GM18508 (cell line): ENCODE measurements around the gene POLK.
"Not testable (repeated sequence)": the region's sequence is repeated elsewhere in the genome, so short reads cannot be mapped to it uniquely, and the experiment has no call there.

ENCODE experiments used
- ATAC-seq: cut with Tn5 transposase; IDR thresholded peaks from one replicate; pipeline ENCODE4 v1.9.1; 2021; ENCODE audit warnings: moderate number of reproducible peaks; ENCODE audit not compliant: insufficient read depth, unreplicated experiment

Gene POLK

GRCh38 chr5:75509956-75510355 lies 1.7 kb upstream of the POLK start:
- no peak for ATAC-seq

- no peak for ATAC-seq
Measured at GRCh38 chr5:75510417-75510835, 1.3 kb upstream of the POLK start.

GRCh38 chr5:75510836-75511434 lies 756 bp upstream of the POLK start:
- ATAC-seq, result peak; percentile 11

- ATAC-seq, result no peak
Measured at GRCh38 chr5:75512383-75513074, 838 bp downstream of the POLK start.

GRCh38 chr5:75513841-75514240 lies 2.1 kb downstream of the POLK start:
- no peak for ATAC-seq

GRCh38 chr5:75514323-75514722 lies 2.6 kb downstream of the POLK start:
- no peak for ATAC-seq

- ATAC-seq, result no peak
Measured at GRCh38 chr5:75519761-75520160, 8.1 kb downstream of the POLK start.

GRCh38 chr5:75521195-75521594 lies 9.5 kb downstream of the POLK start:
- no peak for ATAC-seq

- ATAC-seq, result no peak
Measured at GRCh38 chr5:75522025-75522424, 10.3 kb downstream of the POLK start.

GRCh38 chr5:75522542-75522941 lies 10.9 kb downstream of the POLK start:
- no peak for ATAC-seq

- ATAC-seq, result no peak
Measured at GRCh38 chr5:75523275-75523674, 11.6 kb downstream of the POLK start.

- ATAC-seq, result peak; percentile 82
Measured at GRCh38 chr5:75524071-75524470, 12.4 kb downstream of the POLK start.

- no peak for ATAC-seq
Measured at GRCh38 chr5:75524591-75524990, 12.9 kb downstream of the POLK start.

GRCh38 chr5:75525344-75525743 lies 13.7 kb downstream of the POLK start:
- no peak for ATAC-seq

GRCh38 chr5:75526070-75526469 lies 14.4 kb downstream of the POLK start:
- no peak for ATAC-seq

- no peak for ATAC-seq
Measured at GRCh38 chr5:75529185-75529584, 17.5 kb downstream of the POLK start.

- no peak for ATAC-seq
Measured at GRCh38 chr5:75532190-75532589, 20.5 kb downstream of the POLK start.

GRCh38 chr5:75533716-75534115 lies 22.0 kb downstream of the POLK start:
- not testable (repeated sequence) for ATAC-seq

- no peak for ATAC-seq
Measured at GRCh38 chr5:75534734-75535133, 23.0 kb downstream of the POLK start.

- no peak for ATAC-seq
Measured at GRCh38 chr5:75536147-75536546, 24.5 kb downstream of the POLK start.

- no peak for ATAC-seq
Measured at GRCh38 chr5:75536694-75537360, 25.1 kb downstream of the POLK start.

GRCh38 chr5:75538211-75538610 lies 26.5 kb downstream of the POLK start:
- no peak for ATAC-seq
